ENCODE data around the gene SKIDA1. TPM values are rescaled to one million over a fixed set of nuclear protein-coding genes. Genes with fewer than 3 reads are reported as not detected.

SKIDA1 gene
- total and polyA plus RNA-seq, 2 experiments from 2014 or later: 1.5 to 3.5 TPM

- TF ChIP-seq ZNF462 (CRISPR knock-in tag; IDR thresholded peaks at IDR 0.05) (no peak), NANOG (IDR thresholded peaks at IDR 0.05; ENCODE audit: borderline replicate concordance) (no peak), ZNF114 (CRISPR knock-in tag; IDR thresholded peaks at IDR 0.05) (no peak), EZH2 (IDR thresholded peaks at IDR 0.05; ENCODE audit: low read depth, unreplicated experiment) (no peak), POLR2AphosphoS5 (IDR thresholded peaks at IDR 0.05; ENCODE audit: low read depth) (no peak; the same call in 1 of the 2 replicates)
These were observed 1.5 kb upstream of the SKIDA1 start (continued) for GRCh38 chr10:21526860-21527597.

GRCh38 chr10:21526188-21526859 is 842 bp upstream of the SKIDA1 start:
- no peaks in the 10 kb centered on the region; the same call in 1 of the 2 replicates for H3K27me3 ChIP-seq (ENCODE audit: insufficient read depth)
- H3K4me1 ChIP-seq (ENCODE audit: insufficient read depth): peaks cover 53% of the 10 kb centered on the region
- H4K20me1 ChIP-seq (replicated peaks; ENCODE audit: insufficient read depth): no peaks in the 10 kb centered on the region
- Mint-ChIP-seq H3K27me3 (ENCODE audit: insufficient read depth, low read depth, poor library complexity) (peaks cover 17% of the 10 kb centered on the region), H3K9me3 (no peaks in the 10 kb centered on the region; the same call in 2 of the 3 replicates), H3K4me3 (peak overlapping the region; percentile 91), H3K36me3 (ENCODE audit: low read depth) (no peaks in the 10 kb centered on the region; the same call in 2 of the 3 replicates), H3K27ac (peak overlapping the region; percentile 99), H3K4me1 (peaks cover 53% of the 10 kb centered on the region)
- peak overlapping the region; percentile 98 for H3K27ac ChIP-seq (ENCODE audit: low read depth)
- no peak overlapping the region for H2AFZ ChIP-seq
- H3K4me3 ChIP-seq: peak overlapping the region; percentile 60
- peak; percentile 72 for ATAC-seq
- peak; percentile 81 for DNase-seq (ENCODE audit: low spot score)
- peaks cover 8% of the 10 kb centered on the region; the same call in 1 of the 2 replicates for H3F3A ChIP-seq (replicated peaks; ENCODE audit: low read depth)
- no peaks in the 10 kb centered on the region for H3K36me3 ChIP-seq (ENCODE audit: insufficient read depth)
- no peaks in the 10 kb centered on the region; the same call in 1 of the 2 replicates for H3K79me2 ChIP-seq (replicated peaks; ENCODE audit: insufficient read depth)
- H3K9me2 ChIP-seq (ENCODE audit: insufficient read depth): no peaks in the 10 kb centered on the region
- peak overlapping the region; percentile 89 for H3K4me2 ChIP-seq
- TF ChIP-seq EZH2phosphoT487 (IDR thresholded peaks at IDR 0.05; ENCODE audit: unreplicated experiment): no peak
- no peak for TF ChIP-seq EZH2 (IDR thresholded peaks at IDR 0.05; ENCODE audit: low read depth, unreplicated experiment)
- TF ChIP-seq STAT1 (IDR thresholded peaks at IDR 0.05; ENCODE audit: unreplicated experiment): no peak
- TF ChIP-seq ZNF331 (CRISPR knock-in tag; IDR thresholded peaks at IDR 0.05; ENCODE audit: low read depth): no peak
- no peak for TF ChIP-seq ZNF462 (CRISPR knock-in tag; IDR thresholded peaks at IDR 0.05)
